ENCODE data around the gene RNF32. TPM values are rescaled to one million over a fixed set of nuclear protein-coding genes. Genes with fewer than 3 reads are reported as not detected.

RNF32 gene
- polyA plus RNA-seq, 4 donors: 1.1 to 5.1 (median 1.4) TPM

GRCh38 chr7:156604311-156604710, 36.3 kb upstream of the RNF32 start:
- Histone ChIP-seq H3K27me3 (ENCODE audit: control insufficient read depth in 3 of 3, insufficient read depth in 3 of 3, low read length in 3 of 3) (peaks cover 0 to 2% (median 0%) of the 10 kb centered on the region in 3 donors), H3K36me3 (ENCODE audit: control insufficient read depth in 3 of 3, insufficient read depth in 2 of 3, low read depth in 1 of 3, low read length in 3 of 3) (peaks cover 0 to 9% (median 0%) of the 10 kb centered on the region in 3 donors), H3K4me1 (ENCODE audit: control insufficient read depth in 3 of 3, insufficient read depth in 2 of 3, low read depth in 1 of 3, low read length in 2 of 3) (peaks cover 2 to 25% (median 2%) of the 10 kb centered on the region in 3 donors), H3K9me3 (ENCODE audit: control insufficient read depth in 2 of 2, insufficient read depth in 1 of 2, low read depth in 1 of 2, low read length in 1 of 2) (no peaks in the 10 kb centered on the region), H3K27ac (ENCODE audit: low read depth in 1 of 3, low read length in 2 of 3) (peak overlapping the region in 1 of 3 donors; percentile 9), H3K4me3 (ENCODE audit: low read depth in 1 of 3, low read length in 3 of 3) (no peak overlapping the region)
- FAIRE-seq: no peak
- WGBS, 3 donors: 81 to 87% (median 84%) methylated on average over 15 of the region's 15 CpGs
- DNase-seq: no peak

GRCh38 chr7:156604836-156605695, 35.5 kb upstream of the RNF32 start:
- no peak for DNase-seq
- WGBS, 3 donors: 89 to 92% (median 91%) methylated on average over 22 of the region's 22 CpGs
- H3K4me1 ChIP-seq (ENCODE audit: control insufficient read depth in 3 of 3, insufficient read depth in 2 of 3, low read depth in 1 of 3, low read length in 2 of 3): peaks cover 2 to 32% (median 2%) of the 10 kb centered on the region in 3 donors

GRCh38 chr7:156606135-156606534, 34.4 kb upstream of the RNF32 start:
- FAIRE-seq (no peak), DNase-seq (no peak)
- peaks cover 2 to 43% (median 2%) of the 10 kb centered on the region in 3 donors for H3K4me1 ChIP-seq (ENCODE audit: control insufficient read depth in 3 of 3, insufficient read depth in 2 of 3, low read depth in 1 of 3, low read length in 2 of 3)
- no peak overlapping the region for H3K27ac ChIP-seq (ENCODE audit: low read depth in 1 of 3, low read length in 2 of 3)
- no peaks in the 10 kb centered on the region for H3K9me3 ChIP-seq (ENCODE audit: control insufficient read depth in 2 of 2, insufficient read depth in 1 of 2, low read depth in 1 of 2, low read length in 1 of 2)
- no peak overlapping the region for H3K4me3 ChIP-seq (ENCODE audit: low read depth in 1 of 3, low read length in 3 of 3)
- peaks cover 0 to 2% (median 0%) of the 10 kb centered on the region in 3 donors for H3K27me3 ChIP-seq (ENCODE audit: control insufficient read depth in 3 of 3, insufficient read depth in 3 of 3, low read length in 3 of 3)
- 77 to 78% (median 78%) methylated on average over 5 of the region's 5 CpGs for WGBS, 3 donors
- peaks cover 0 to 9% (median 0%) of the 10 kb centered on the region in 3 donors for H3K36me3 ChIP-seq (ENCODE audit: control insufficient read depth in 3 of 3, insufficient read depth in 2 of 3, low read depth in 1 of 3, low read length in 3 of 3)

More at GRCh38 chr7:156604836-156605695, 35.5 kb upstream of the RNF32 start:
- H3K27ac ChIP-seq (ENCODE audit: low read depth in 1 of 3, low read length in 2 of 3): no peak overlapping the region
- no peaks in the 10 kb centered on the region for H3K9me3 ChIP-seq (ENCODE audit: control insufficient read depth in 2 of 2, insufficient read depth in 1 of 2, low read depth in 1 of 2, low read length in 1 of 2)
- H3K27me3 ChIP-seq (ENCODE audit: control insufficient read depth in 3 of 3, insufficient read depth in 3 of 3, low read length in 3 of 3): peaks cover 0 to 2% (median 0%) of the 10 kb centered on the region in 3 donors
- no peak for FAIRE-seq
- no peak overlapping the region for H3K4me3 ChIP-seq (ENCODE audit: low read depth in 1 of 3, low read length in 3 of 3)
- H3K36me3 ChIP-seq (ENCODE audit: control insufficient read depth in 3 of 3, insufficient read depth in 2 of 3, low read depth in 1 of 3, low read length in 3 of 3): peaks cover 0 to 9% (median 0%) of the 10 kb centered on the region in 3 donors

GRCh38 chr7:156606691-156607331, 33.8 kb upstream of the RNF32 start:
- H3K36me3 ChIP-seq (ENCODE audit: control insufficient read depth in 3 of 3, insufficient read depth in 2 of 3, low read depth in 1 of 3, low read length in 3 of 3): peaks cover 0 to 5% (median 0%) of the 10 kb centered on the region in 3 donors
- peak overlapping the region in 1 of 3 donors; percentile 53 for H3K27ac ChIP-seq (ENCODE audit: low read depth in 1 of 3, low read length in 2 of 3)
- no peak for FAIRE-seq
- WGBS, 3 donors: 42 to 80% (median 47%) methylated on average over 10 to 14 of the region's 14 CpGs
- peaks cover 0 to 2% (median 0%) of the 10 kb centered on the region in 3 donors for H3K27me3 ChIP-seq (ENCODE audit: control insufficient read depth in 3 of 3, insufficient read depth in 3 of 3, low read length in 3 of 3)
- H3K9me3 ChIP-seq (ENCODE audit: control insufficient read depth in 2 of 2, insufficient read depth in 1 of 2, low read depth in 1 of 2, low read length in 1 of 2): no peaks in the 10 kb centered on the region
- H3K4me1 ChIP-seq (ENCODE audit: control insufficient read depth in 3 of 3, insufficient read depth in 2 of 3, low read depth in 1 of 3, low read length in 2 of 3): peaks cover 2 to 50% (median 2%) of the 10 kb centered on the region in 3 donors
- H3K4me3 ChIP-seq (ENCODE audit: low read depth in 1 of 3, low read length in 3 of 3): peak overlapping the region in 2 of 3 donors; percentile 42 to 50
- no peak for DNase-seq

GRCh38 chr7:156607332-156608172, 33.0 kb upstream of the RNF32 start:
- 29 to 76% (median 54%) methylated on average over 64 to 84 of the region's 84 CpGs for WGBS, 3 donors
- FAIRE-seq (no peak), DNase-seq (peak in 1 of 2 donors; percentile 36)
- H3K27ac ChIP-seq (ENCODE audit: low read depth in 1 of 3, low read length in 2 of 3): peak overlapping the region in 1 of 3 donors; percentile 57
- H3K36me3 ChIP-seq (ENCODE audit: control insufficient read depth in 3 of 3, insufficient read depth in 2 of 3, low read depth in 1 of 3, low read length in 3 of 3): peaks cover 0 to 5% (median 0%) of the 10 kb centered on the region in 3 donors
- H3K27me3 ChIP-seq (ENCODE audit: control insufficient read depth in 3 of 3, insufficient read depth in 3 of 3, low read length in 3 of 3): peaks cover 0 to 2% (median 0%) of the 10 kb centered on the region in 3 donors
- H3K9me3 ChIP-seq (ENCODE audit: control insufficient read depth in 2 of 2, insufficient read depth in 1 of 2, low read depth in 1 of 2, low read length in 1 of 2): no peaks in the 10 kb centered on the region
- H3K4me1 ChIP-seq (ENCODE audit: control insufficient read depth in 3 of 3, insufficient read depth in 2 of 3, low read depth in 1 of 3, low read length in 2 of 3): peaks cover 2 to 56% (median 2%) of the 10 kb centered on the region in 3 donors
- peak overlapping the region in 2 of 3 donors; percentile 42 to 50 for H3K4me3 ChIP-seq (ENCODE audit: low read depth in 1 of 3, low read length in 3 of 3)

GRCh38 chr7:156608173-156608478, 32.4 kb upstream of the RNF32 start:
- 27 to 64% (median 57%) methylated on average over 15 to 17 of the region's 17 CpGs for WGBS, 3 donors

GRCh38 chr7:156609010-156609877, 31.3 kb upstream of the RNF32 start:
- Histone ChIP-seq H3K4me3 (ENCODE audit: low read depth in 1 of 3, low read length in 3 of 3) (no peak overlapping the region), H3K27ac (ENCODE audit: low read depth in 1 of 3, low read length in 2 of 3) (peak overlapping the region in 2 of 3 donors; percentile 56 to 62), H3K4me1 (ENCODE audit: control insufficient read depth in 3 of 3, insufficient read depth in 2 of 3, low read depth in 1 of 3, low read length in 2 of 3) (peaks cover 2 to 56% (median 3%) of the 10 kb centered on the region in 3 donors), H3K27me3 (ENCODE audit: control insufficient read depth in 3 of 3, insufficient read depth in 3 of 3, low read length in 3 of 3) (peaks cover 0 to 2% (median 0%) of the 10 kb centered on the region in 3 donors), H3K36me3 (ENCODE audit: control insufficient read depth in 3 of 3, insufficient read depth in 2 of 3, low read depth in 1 of 3, low read length in 3 of 3) (peaks cover 0 to 5% (median 0%) of the 10 kb centered on the region in 3 donors), H3K9me3 (ENCODE audit: control insufficient read depth in 2 of 2, insufficient read depth in 1 of 2, low read depth in 1 of 2, low read length in 1 of 2) (no peaks in the 10 kb centered on the region)
- 19 to 44% (median 34%) methylated on average over 7 of the region's 7 CpGs for WGBS, 3 donors
- FAIRE-seq (peak; percentile 41), DNase-seq (peak; percentile 88 to 93)

More at GRCh38 chr7:156608173-156608478, 32.4 kb upstream of the RNF32 start:
- Histone ChIP-seq H3K9me3 (ENCODE audit: control insufficient read depth in 2 of 2, insufficient read depth in 1 of 2, low read depth in 1 of 2, low read length in 1 of 2) (no peaks in the 10 kb centered on the region), H3K27ac (ENCODE audit: low read depth in 1 of 3, low read length in 2 of 3) (peak overlapping the region in 1 of 3 donors; percentile 57), H3K4me3 (ENCODE audit: low read depth in 1 of 3, low read length in 3 of 3) (peak overlapping the region in 2 of 3 donors; percentile 42 to 50), H3K4me1 (ENCODE audit: control insufficient read depth in 3 of 3, insufficient read depth in 2 of 3, low read depth in 1 of 3, low read length in 2 of 3) (peaks cover 2 to 58% (median 2%) of the 10 kb centered on the region in 3 donors), H3K36me3 (ENCODE audit: control insufficient read depth in 3 of 3, insufficient read depth in 2 of 3, low read depth in 1 of 3, low read length in 3 of 3) (peaks cover 0 to 5% (median 0%) of the 10 kb centered on the region in 3 donors), H3K27me3 (ENCODE audit: control insufficient read depth in 3 of 3, insufficient read depth in 3 of 3, low read length in 3 of 3) (peaks cover 0 to 2% (median 0%) of the 10 kb centered on the region in 3 donors)
- FAIRE-seq (no peak), DNase-seq (no peak)
